Fibroblast of lung (primary cell): Measurements from ENCODE around the gene VEGFA. TPM values are rescaled to one million over a fixed set of nuclear protein-coding genes. Genes with fewer than 3 reads are reported as not detected.

Experiments
- DNase-seq, 2 donors: peaks; one replicate each; pipeline versions ENCODE4 v3.0.0 to v3.0.0-alpha.2; 2010; ENCODE audit warnings: low read depth in 2 of 2
- H2AFZ ChIP-seq: 2 replicates; pipeline ENCODE4 v1.5.1; 2012; ENCODE audit warnings: low read length, control low read depth, inconsistent platforms
- H3K27ac ChIP-seq: 2 replicates; pipeline ENCODE4 v1.5.1; 2011; ENCODE audit warnings: low read length, control low read depth; ENCODE audit not compliant: insufficient read depth
- H3K27me3 ChIP-seq: 2 replicates; pipeline ENCODE4 v1.5.1; 2011; ENCODE audit warnings: mild to moderate bottlenecking, low read length; ENCODE audit not compliant: control insufficient read depth, insufficient read depth
- H3K36me3 ChIP-seq: 2 replicates; pipeline ENCODE4 v1.5.1; 2011; ENCODE audit warnings: low read length; ENCODE audit not compliant: control insufficient read depth, insufficient read depth
- H3K4me1 ChIP-seq: 2 replicates; pipeline ENCODE4 v1.5.1; 2011; ENCODE audit warnings: low read length; ENCODE audit not compliant: control insufficient read depth, insufficient read depth; ENCODE audit errors: extremely low read depth
- H3K4me2 ChIP-seq: 2 replicates; pipeline ENCODE4 v1.5.1; 2011; ENCODE audit warnings: low read length, control low read depth; ENCODE audit not compliant: insufficient read depth; ENCODE audit errors: extremely low read depth
- H3K4me3 ChIP-seq, 4 experiments: fragments of 200-600 bp in 1 of 4; sonication (generic) in 1 of 4; replicated peaks in 1 of 4; 2 replicates each; pipeline ENCODE4 v1.5.1; 2011 to 2016; ENCODE audit warnings: low read length in 4 of 4, low read depth in 3 of 4, mild to moderate bottlenecking in 3 of 4, control low read depth in 2 of 4, inconsistent platforms in 1 of 4, mixed read lengths in 1 of 4; ENCODE audit not compliant: insufficient read depth in 1 of 4; ENCODE audit errors: control extremely low read depth in 1 of 4
- H3K79me2 ChIP-seq: 2 replicates; pipeline ENCODE4 v1.5.1; 2012; ENCODE audit warnings: mild to moderate bottlenecking, low read length, inconsistent platforms; ENCODE audit not compliant: control insufficient read depth, insufficient read depth
- H3K9ac ChIP-seq: 2 replicates; pipeline ENCODE4 v1.5.1; 2011; ENCODE audit warnings: mild to moderate bottlenecking, low read length, control low read depth; ENCODE audit not compliant: insufficient read depth
- H3K9me3 ChIP-seq: 2 replicates; pipeline ENCODE4 v1.5.1; 2012; ENCODE audit warnings: low read depth, low read length; ENCODE audit not compliant: control insufficient read depth, insufficient read depth
- H4K20me1 ChIP-seq: 2 replicates; pipeline ENCODE4 v1.5.1; 2011; ENCODE audit warnings: low read length; ENCODE audit not compliant: control insufficient read depth, insufficient read depth; ENCODE audit errors: extremely low read depth
- CTCF ChIP-seq, 2 donors: IDR thresholded peaks in 1 of 2; conservative IDR thresholded peaks in 1 of 2; 1 replicate in 1 of 2; 2 replicates in 1 of 2; pipeline ENCODE4 v1.5.1; 2011 to 2012; ENCODE audit warnings: low read length in 2 of 2, control low read depth in 1 of 2, inconsistent platforms in 1 of 2, low read depth in 1 of 2, mild to moderate bottlenecking in 1 of 2
- EZH2 ChIP-seq: IDR thresholded peaks from 2 replicates; pipeline ENCODE4 v1.5.1; 2012; ENCODE audit warnings: low read length, control low read depth, mild to moderate bottlenecking; ENCODE audit errors: missing control alignments
- polyA plus RNA-seq, 2 donors: library from polyadenylated mRNA; depleted of rRNA in 1 of 2; stranded (reverse) in 1 of 2; unstranded in 1 of 2; fragments of >200 nt; gene quantifications; 2 replicates each; pipeline ENCODE4 v1.2.1, GENCODE V29; 2011 to 2012; ENCODE audit warnings: missing spikeins in 1 of 2
- total RNA-seq: library from RNA; depleted of rRNA; stranded (reverse); fragments of >200 nt; gene quantifications from 2 replicates; pipeline ENCODE4 v1.2.1, GENCODE V29; 2014

Gene VEGFA
- total and polyA plus RNA-seq, 2 donors (not counting 1 experiment from before 2014, with no cell fraction given), result 111 to 150 TPM

GRCh38 chr6:43806043-43806757 lies 36.2 kb downstream of the VEGFA start:
- Histone ChIP-seq H3K4me3 (no peak overlapping the region), H3K79me2 (no peaks in the 10 kb centered on the region), H3K9me3 (no peaks in the 10 kb centered on the region), H3K4me1 (peaks cover 5% of the 10 kb centered on the region), H3K27me3 (no peaks in the 10 kb centered on the region), H3K4me2 (no peak overlapping the region), H3K36me3 (no peaks in the 10 kb centered on the region), H2AFZ (no peak overlapping the region), H3K9ac (no peak overlapping the region), H4K20me1 (no peaks in the 10 kb centered on the region), H3K27ac (no peak overlapping the region)
- no peak for DNase-seq
- no peak for TF ChIP-seq EZH2
- no peak for TF ChIP-seq CTCF (conservative IDR thresholded peaks at IDR 0.05 in 1 of 2, IDR thresholded peaks at IDR 0.05 in 1 of 2; ENCODE audit: low read depth in 1 of 2, low read length in 2 of 2)

GRCh38 chr6:43806758-43807227 lies 36.8 kb downstream of the VEGFA start:
- Histone ChIP-seq H4K20me1 (no peaks in the 10 kb centered on the region), H3K27ac (no peak overlapping the region), H3K9me3 (no peaks in the 10 kb centered on the region), H3K27me3 (no peaks in the 10 kb centered on the region), H3K36me3 (no peaks in the 10 kb centered on the region), H3K4me1 (peaks cover 5% of the 10 kb centered on the region), H3K79me2 (no peaks in the 10 kb centered on the region), H3K4me2 (no peak overlapping the region), H2AFZ (no peak overlapping the region), H3K4me3 (no peak overlapping the region), H3K9ac (no peak overlapping the region)
- TF ChIP-seq CTCF (conservative IDR thresholded peaks at IDR 0.05 in 1 of 2, IDR thresholded peaks at IDR 0.05 in 1 of 2; ENCODE audit: low read depth in 1 of 2, low read length in 2 of 2) (no peak), EZH2 (no peak)
- no peak for DNase-seq

- H3K4me2 ChIP-seq, result no peak overlapping the region
- peaks cover 5% of the 10 kb centered on the region for H3K4me1 ChIP-seq
- TF ChIP-seq EZH2 (no peak), CTCF (conservative IDR thresholded peaks at IDR 0.05 in 1 of 2, IDR thresholded peaks at IDR 0.05 in 1 of 2; ENCODE audit: low read depth in 1 of 2, low read length in 2 of 2) (no peak)
- DNase-seq, result peak in 1 of 2 donors; percentile 65
- no peaks in the 10 kb centered on the region for H3K79me2 ChIP-seq
- H3K9me3 ChIP-seq, result no peaks in the 10 kb centered on the region
- H3K27ac ChIP-seq, result no peak overlapping the region
- H3K9ac ChIP-seq, result no peak overlapping the region
- H4K20me1 ChIP-seq, result no peaks in the 10 kb centered on the region
- H2AFZ ChIP-seq, result no peak overlapping the region
- H3K36me3 ChIP-seq, result no peaks in the 10 kb centered on the region
- no peak overlapping the region for H3K4me3 ChIP-seq
- H3K27me3 ChIP-seq, result no peaks in the 10 kb centered on the region
Observed at GRCh38 chr6:43807228-43808061, 37.4 kb downstream of the VEGFA start.
